GM23248 (cell line): ENCODE data around the gene CDH4.

Experiments used
- EZH2 ChIP-seq: fragments of 200-600 bp; sonication (generic); IDR thresholded peaks from 2 replicates; pipeline ENCODE4 v1.6.1; 2018; ENCODE audit warnings: antibody characterized with exemption, mild to moderate bottlenecking; ENCODE audit not compliant: insufficient read depth, poor library complexity, severe bottlenecking
- EZH2phosphoT487 ChIP-seq: fragments of 200-600 bp; sonication (generic); IDR thresholded peaks from 2 replicates; pipeline ENCODE4 v1.6.1; 2018; ENCODE audit warnings: antibody characterized with exemption, moderate library complexity, mild to moderate bottlenecking, low read depth; ENCODE audit not compliant: insufficient read depth

- no peak for TF ChIP-seq EZH2
- TF ChIP-seq EZH2phosphoT487, result no peak
Measured at GRCh38 chr20:61555566-61555965, 303.5 kb downstream of the CDH4 start.
